DOHH2 (cell line): ENCODE data around the gene WDR48.

Source experiments
- CTCF ChIP-seq: fragments of 200-600 bp; sonication (generic); IDR thresholded peaks from one replicate; pipeline ENCODE4 v1.5.1; 2014; ENCODE audit warnings: antibody characterized with exemption, mild to moderate bottlenecking, low read depth, low read length; ENCODE audit not compliant: poor library complexity, severe bottlenecking
- EZH2phosphoT487 ChIP-seq: fragments of 200-600 bp; sonication (generic); IDR thresholded peaks from 2 replicates; pipeline ENCODE4 v1.6.1; 2017; ENCODE audit warnings: borderline replicate concordance, mild to moderate bottlenecking, antibody characterized with exemption, low read length, moderate library complexity, mixed read lengths

DNA sequence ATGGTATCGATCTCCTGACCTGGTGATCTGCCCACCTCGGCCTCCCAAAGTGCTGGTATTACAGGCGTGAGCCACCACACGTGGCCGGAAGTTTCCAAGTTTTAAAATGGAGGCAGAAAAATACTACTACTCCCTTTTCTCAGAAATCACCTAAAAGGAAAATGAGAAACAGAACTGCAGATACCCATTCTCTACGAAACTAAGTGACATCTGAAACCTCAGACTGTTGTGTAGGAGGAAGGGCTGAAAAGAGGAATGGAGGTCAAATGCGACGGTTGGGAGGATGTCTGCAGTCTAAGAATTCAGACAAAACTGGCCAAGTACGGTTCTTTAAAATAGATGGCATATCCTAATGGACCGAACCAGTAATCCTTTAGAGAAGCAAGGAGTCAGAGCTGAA lies 24.1 kb downstream of the WDR48 start:
- TF ChIP-seq CTCF (no peak), EZH2phosphoT487 (no peak)
